ENCODE measurements around the gene FLAD1. TPM values are rescaled to one million over a fixed set of nuclear protein-coding genes. Genes with fewer than 3 reads are reported as not detected.

Gene FLAD1
- total RNA-seq, 2 donors from 2014 or later, result 28.2 to 46.1 TPM

DNA sequence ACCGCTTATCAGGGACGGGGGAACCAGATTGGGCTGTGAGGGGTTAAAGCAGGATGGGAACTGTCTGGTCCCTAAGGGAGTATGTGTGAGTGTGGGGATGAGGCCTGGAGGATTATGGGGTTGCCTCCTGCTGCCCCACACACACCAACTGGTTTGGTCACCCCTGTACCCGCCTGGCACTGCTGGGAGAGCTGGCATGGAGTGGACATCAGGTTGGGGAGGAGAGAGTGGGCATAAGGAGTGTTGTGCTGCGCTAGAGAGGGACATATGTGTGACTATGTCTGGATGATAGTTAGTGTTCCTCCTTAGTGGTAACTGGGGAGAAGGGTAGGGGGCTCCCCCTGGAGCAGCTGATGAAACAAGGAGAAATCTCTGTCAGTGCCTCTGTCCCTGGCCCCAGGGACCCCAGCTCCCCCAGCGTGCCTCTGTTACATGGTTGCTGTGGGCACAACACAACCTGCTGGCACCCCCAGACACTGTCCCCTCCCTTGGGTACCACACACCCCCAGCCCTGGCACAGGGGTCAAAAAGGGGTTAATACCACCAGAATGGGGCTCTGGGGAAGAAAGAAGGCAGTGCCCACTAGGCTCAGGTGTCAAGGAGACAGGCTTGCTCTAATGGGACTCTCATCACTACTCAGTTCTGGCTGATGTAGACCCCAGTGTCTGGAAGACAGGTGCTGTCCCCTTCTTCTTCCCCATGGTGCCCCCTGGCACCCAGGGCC lies 21.4 kb downstream of the FLAD1 start:
- peaks cover 33% of the 10 kb centered on the region for H3K4me1 ChIP-seq
- no peaks in the 10 kb centered on the region for H3K36me3 ChIP-seq
- peak; percentile 46 for DNase-seq
- H3K9ac ChIP-seq (ENCODE audit: low read depth in 2 of 2, low read length in 2 of 2), result peak overlapping the region; percentile 97 to 100
- no peaks in the 10 kb centered on the region for H3K27me3 ChIP-seq
- TF ChIP-seq, protein P1, sequence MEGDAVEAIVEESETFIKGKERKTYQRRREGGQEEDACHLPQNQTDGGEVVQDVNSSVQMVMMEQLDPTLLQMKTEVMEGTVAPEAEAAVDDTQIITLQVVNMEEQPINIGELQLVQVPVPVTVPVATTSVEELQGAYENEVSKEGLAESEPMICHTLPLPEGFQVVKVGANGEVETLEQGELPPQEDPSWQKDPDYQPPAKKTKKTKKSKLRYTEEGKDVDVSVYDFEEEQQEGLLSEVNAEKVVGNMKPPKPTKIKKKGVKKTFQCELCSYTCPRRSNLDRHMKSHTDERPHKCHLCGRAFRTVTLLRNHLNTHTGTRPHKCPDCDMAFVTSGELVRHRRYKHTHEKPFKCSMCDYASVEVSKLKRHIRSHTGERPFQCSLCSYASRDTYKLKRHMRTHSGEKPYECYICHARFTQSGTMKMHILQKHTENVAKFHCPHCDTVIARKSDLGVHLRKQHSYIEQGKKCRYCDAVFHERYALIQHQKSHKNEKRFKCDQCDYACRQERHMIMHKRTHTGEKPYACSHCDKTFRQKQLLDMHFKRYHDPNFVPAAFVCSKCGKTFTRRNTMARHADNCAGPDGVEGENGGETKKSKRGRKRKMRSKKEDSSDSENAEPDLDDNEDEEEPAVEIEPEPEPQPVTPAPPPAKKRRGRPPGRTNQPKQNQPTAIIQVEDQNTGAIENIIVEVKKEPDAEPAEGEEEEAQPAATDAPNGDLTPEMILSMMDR (IDR thresholded peaks at IDR 0.05), result no peak
- peak overlapping the region; percentile 94 for H3K27ac ChIP-seq
- peak overlapping the region; percentile 83 for H3K4me3 ChIP-seq
- intact Hi-C loops (cut with DNase I), result no loop called here
- no peaks in the 10 kb centered on the region for H3K9me3 ChIP-seq

DNA sequence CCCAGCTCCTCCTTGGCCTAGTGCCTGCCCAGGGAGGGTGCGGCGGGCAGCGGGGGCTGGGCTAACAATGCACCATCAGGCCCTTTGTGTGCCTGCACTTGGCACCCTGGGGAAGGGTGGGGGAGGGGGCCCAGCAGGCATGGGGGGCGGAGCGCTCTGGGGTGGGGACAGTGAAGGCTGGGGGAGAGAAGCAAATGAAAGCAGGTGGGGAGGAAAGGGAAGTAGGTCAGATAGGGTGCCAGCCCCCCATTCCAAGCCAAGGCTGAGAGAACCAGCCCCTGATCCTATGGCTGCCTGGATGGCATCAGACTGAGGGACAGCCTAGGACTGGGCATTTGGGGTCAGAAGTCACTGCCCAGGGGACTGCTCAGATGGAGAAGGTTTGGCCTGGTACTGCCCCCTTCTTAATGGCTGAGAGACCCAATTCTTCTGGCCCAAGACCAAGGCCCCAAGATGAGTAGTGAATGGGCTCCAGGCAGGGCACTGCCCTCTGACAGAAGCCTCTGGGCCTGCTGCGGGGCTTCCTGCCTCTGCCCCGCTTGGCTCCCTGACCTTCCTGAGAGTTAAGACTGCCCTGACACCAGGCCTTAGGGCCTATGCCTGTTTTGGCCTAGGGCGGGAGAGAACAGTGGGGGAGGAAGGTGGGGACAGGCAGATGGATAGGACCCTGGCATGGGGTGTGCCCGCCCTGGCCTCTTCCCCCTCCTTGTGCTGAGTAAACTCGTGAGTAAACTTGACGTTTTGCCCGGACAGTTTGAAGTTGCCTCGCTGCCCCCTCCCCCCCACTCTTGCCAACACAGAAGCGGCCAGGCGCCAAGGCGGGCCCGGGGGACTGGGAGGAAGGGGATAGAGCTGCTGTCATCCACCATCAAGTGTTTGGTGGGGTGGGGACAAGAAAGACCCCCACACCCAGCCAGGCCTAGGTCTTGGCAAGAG lies 22.2 kb downstream of the FLAD1 start:
- Histone ChIP-seq H3K4me1 (peaks cover 29% of the 10 kb centered on the region), H3K4me3 (peak overlapping the region; percentile 83), H3K27ac (peak overlapping the region; percentile 94), H3K9me3 (no peaks in the 10 kb centered on the region), H3K9ac (ENCODE audit: low read depth in 2 of 2, low read length in 2 of 2) (peak overlapping the region; percentile 97 to 100), H3K36me3 (no peaks in the 10 kb centered on the region), H3K27me3 (no peaks in the 10 kb centered on the region)
- DNase-seq, result peak; percentile 91
- intact Hi-C loops (cut with DNase I), result no loop called here
- TF ChIP-seq, protein P1 (IDR thresholded peaks at IDR 0.05), result no peak

DNA sequence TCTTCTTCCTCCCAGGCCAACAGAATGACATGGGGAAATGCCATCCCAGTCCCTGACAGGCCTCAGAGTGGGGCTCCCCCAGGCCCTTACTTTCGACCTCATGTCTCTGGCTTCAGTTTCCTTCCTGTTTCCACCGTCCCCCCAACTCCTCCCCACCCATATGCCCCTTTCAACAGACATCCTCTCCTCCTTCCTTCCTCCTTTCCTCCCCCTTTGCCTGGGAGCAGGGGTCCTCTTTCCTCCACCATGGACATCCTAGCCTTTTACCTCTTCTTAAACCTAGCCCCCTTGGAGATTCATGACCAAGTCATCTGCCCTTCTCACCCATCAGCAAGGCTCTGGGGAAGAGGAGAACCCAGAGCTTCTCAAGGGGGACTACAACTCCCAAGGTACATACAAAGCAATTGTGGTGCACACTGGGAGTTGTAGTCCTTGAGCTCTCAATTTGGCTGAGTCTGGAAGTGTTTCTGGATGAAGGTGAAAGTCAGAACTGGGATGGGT lies 23.5 kb downstream of the FLAD1 start:
- Histone ChIP-seq H3K36me3 (no peaks in the 10 kb centered on the region), H3K27ac (peak overlapping the region; percentile 94), H3K4me3 (no peak overlapping the region), H3K27me3 (no peaks in the 10 kb centered on the region), H3K4me1 (peaks cover 40% of the 10 kb centered on the region), H3K9ac (ENCODE audit: low read depth in 2 of 2, low read length in 2 of 2) (peak overlapping the region; percentile 1 to 100), H3K9me3 (no peaks in the 10 kb centered on the region)
- intact Hi-C loops (cut with DNase I), result no loop called here
- TF ChIP-seq, protein P1 (IDR thresholded peaks at IDR 0.05), result no peak
- DNase-seq, result no peak

DNA sequence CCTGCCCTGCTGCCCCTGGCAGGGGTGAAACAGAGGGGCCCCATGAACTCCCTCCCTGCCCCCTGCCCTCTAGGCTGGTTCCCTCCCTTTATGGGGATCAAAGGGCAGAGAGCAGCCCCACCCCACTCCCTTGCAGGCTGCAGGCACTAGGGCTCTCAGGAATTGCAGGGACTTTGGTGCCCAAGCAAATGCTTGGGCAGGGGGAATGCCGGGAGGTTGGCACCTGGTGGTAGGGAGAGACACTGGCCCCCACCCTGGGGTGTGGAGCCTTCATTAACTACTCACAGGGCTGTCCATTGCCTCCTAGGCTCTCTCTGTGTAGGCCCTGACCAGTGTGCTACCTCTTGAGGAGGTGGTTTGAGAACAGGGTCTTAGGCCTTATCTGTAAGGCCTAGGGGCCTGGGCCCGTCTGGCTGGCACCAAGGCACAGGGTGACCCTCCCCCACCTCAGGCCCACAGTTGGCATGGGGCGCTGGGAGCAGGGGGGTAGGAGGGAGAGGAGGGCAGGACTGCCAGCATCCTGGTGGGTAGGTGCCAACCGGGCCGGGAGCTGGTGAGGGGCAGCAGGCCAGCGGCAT lies 24.2 kb downstream of the FLAD1 start:
- Histone ChIP-seq H3K9me3 (no peaks in the 10 kb centered on the region), H3K9ac (ENCODE audit: low read depth in 2 of 2, low read length in 2 of 2) (peak overlapping the region; percentile 61 to 100), H3K4me3 (peak overlapping the region; percentile 41), H3K27ac (peak overlapping the region; percentile 94), H3K27me3 (no peaks in the 10 kb centered on the region), H3K4me1 (peaks cover 47% of the 10 kb centered on the region), H3K36me3 (no peaks in the 10 kb centered on the region)
- TF ChIP-seq, protein P1 (IDR thresholded peaks at IDR 0.05), result no peak
- DNase-seq, result peak; percentile 93
- intact Hi-C loops (cut with DNase I), result no loop called here
